Right renal cortex interstitium (tissue), 3 donors: ENCODE results near the gene CHRNG. TPM values are rescaled to one million over a fixed set of nuclear protein-coding genes. Genes with fewer than 3 reads are reported as not detected.
"Not testable (repeated sequence)": the region's sequence is repeated elsewhere in the genome, so short reads cannot be mapped to it uniquely, and the experiment has no call there.

Experiments
- DNase-seq, 3 donors: peaks; one replicate each; pipeline ENCODE4 v3.0.0-alpha.2; 2013; ENCODE audit warnings: low read depth in 3 of 3, low spot score in 2 of 3
- polyA plus RNA-seq, 3 donors: library from polyadenylated mRNA; unstranded; fragments of 120-200 nt; gene quantifications; one replicate each; pipeline ENCODE4 v1.2.1, GENCODE V29; 2013; ENCODE audit not compliant: insufficient read length in 3 of 3

Gene CHRNG
- polyA plus RNA-seq, 3 donors = 0.55 to 1.1 (median 0.74) TPM

- DNase-seq = no peak
These were observed 3.4 kb downstream of the CHRNG start for GRCh38 chr2:232542715-232543467.

- DNase-seq = no peak
These were observed 4.0 kb downstream of the CHRNG start for GRCh38 chr2:232543491-232543890.

- no peak for DNase-seq
These were observed 4.6 kb downstream of the CHRNG start for GRCh38 chr2:232543928-232544631.

GRCh38 chr2:232544674-232545073 lies 5.2 kb downstream of the CHRNG start:
- DNase-seq = no peak

- DNase-seq = no peak
These were observed 6.3 kb downstream of the CHRNG start for GRCh38 chr2:232545511-232546375.

- DNase-seq = no peak
These were observed 8.5 kb downstream of the CHRNG start for GRCh38 chr2:232547991-232548390.

GRCh38 chr2:232549655-232550353 lies 10.3 kb downstream of the CHRNG start:
- no peak for DNase-seq

- DNase-seq = peak; percentile 84 to 89 (median 87)
These were observed 11.1 kb downstream of the CHRNG start, which contains the start of the genes EIF4E2 and TIGD1 for GRCh38 chr2:232550354-232551249. Gene EIF4E2, plus strand, starts transcription at chr2:232550689. Its CDS starts 36 bp downstream, at chr2:232550725. Gene TIGD1, minus strand, starts transcription at chr2:232550557. Its CDS starts 675 bp downstream, at chr2:232549882.

GRCh38 chr2:232551250-232551638 lies 11.8 kb downstream of the CHRNG start:
- DNase-seq = no peak

- no peak for DNase-seq
These were observed 12.3 kb downstream of the CHRNG start for GRCh38 chr2:232551776-232552175.

- DNase-seq = no peak
These were observed 16.9 kb downstream of the CHRNG start for GRCh38 chr2:232556426-232556825.

GRCh38 chr2:232562515-232563151 lies 23.1 kb downstream of the CHRNG start:
- no peak for DNase-seq

- no peak for DNase-seq
These were observed 24.1 kb downstream of the CHRNG start for GRCh38 chr2:232563580-232563979.

GRCh38 chr2:232567721-232568120 lies 28.2 kb downstream of the CHRNG start:
- no peak for DNase-seq

- DNase-seq = no peak
These were observed 28.7 kb downstream of the CHRNG start for GRCh38 chr2:232568161-232568560.

- DNase-seq = no peak
These were observed 30.0 kb downstream of the CHRNG start for GRCh38 chr2:232569541-232569940.

- not testable (repeated sequence) for DNase-seq
These were observed 31.0 kb downstream of the CHRNG start for GRCh38 chr2:232570481-232570880.

- no peak for DNase-seq
These were observed 31.6 kb downstream of the CHRNG start for GRCh38 chr2:232571026-232571474.

GRCh38 chr2:232573042-232573441 lies 33.5 kb downstream of the CHRNG start:
- no peak for DNase-seq
